Measurements from ENCODE around the gene PCED1B.

PCED1B gene

GRCh38 chr12:47212701-47213039 is 133.2 kb downstream of the PCED1B start:
- DNase-seq: no peak

GRCh38 chr12:47213396-47213795 is 134.0 kb downstream of the PCED1B start:
- DNase-seq: no peak

GRCh38 chr12:47214001-47214619 is 134.7 kb downstream of the PCED1B start:
- no peak for DNase-seq

- DNase-seq: peak; percentile 50
Measured at GRCh38 chr12:47214771-47215170, 135.3 kb downstream of the PCED1B start.

- DNase-seq: peak; percentile 93
Measured at GRCh38 chr12:47216150-47216677, 136.8 kb downstream of the PCED1B start.

- peak; percentile 51 for DNase-seq
Measured at GRCh38 chr12:47217595-47217869, 138.1 kb downstream of the PCED1B start.

GRCh38 chr12:47218191-47218654 is 138.8 kb downstream of the PCED1B start:
- peak; percentile 63 for DNase-seq

GRCh38 chr12:47219243-47219642 is 139.8 kb downstream of the PCED1B start:
- DNase-seq: no peak

GRCh38 chr12:47221256-47222023 is 142.0 kb downstream of the PCED1B start:
- no peak for DNase-seq

GRCh38 chr12:47222520-47223030 is 143.2 kb downstream of the PCED1B start:
- DNase-seq: no peak

- DNase-seq: no peak
Measured at GRCh38 chr12:47223031-47223847, 143.8 kb downstream of the PCED1B start.

- DNase-seq: no peak
Measured at GRCh38 chr12:47223848-47224213, 144.4 kb downstream of the PCED1B start.

GRCh38 chr12:47224563-47225133 is 145.2 kb downstream of the PCED1B start:
- no peak for DNase-seq

GRCh38 chr12:47225356-47225755 is 145.9 kb downstream of the PCED1B start:
- DNase-seq: no peak

- no peak for DNase-seq
Measured at GRCh38 chr12:47226199-47226598, 146.8 kb downstream of the PCED1B start.

- DNase-seq: no peak
Measured at GRCh38 chr12:47228802-47229201, 149.4 kb downstream of the PCED1B start.

- no peak for DNase-seq
Measured at GRCh38 chr12:47231456-47231855, 152.0 kb downstream of the PCED1B start.

- no peak for DNase-seq
Measured at GRCh38 chr12:47234576-47235141, 155.2 kb downstream of the PCED1B start.

- no peak for DNase-seq
Measured at GRCh38 chr12:47235258-47236040, 156.0 kb downstream of the PCED1B start.

GRCh38 chr12:47236109-47236714 is 156.8 kb downstream of the PCED1B start:
- DNase-seq: no peak

GRCh38 chr12:47237751-47238211 is 158.4 kb downstream of the PCED1B start:
- no peak for DNase-seq

All from activated CD4-positive, alpha-beta T cell treated with anti-CD3 and anti-CD28 coated beads, Interleukin-10, Interleukin-2, amounts not matched to agents 100 ng/mL and 50 ng/mL, durations not matched to agents 16 hours and 8 hours (primary cell).